LHCN-M2 (cell line): ENCODE measurements around the gene ERN1. TPM values are rescaled to one million over a fixed set of nuclear protein-coding genes. Genes with fewer than 3 reads are reported as not detected.

Experiments
- DNase-seq: peaks from one replicate; pipeline ENCODE4 v3.0.0-alpha.2; 2012; ENCODE audit warnings: low read depth
- total RNA-seq: library from RNA; depleted of rRNA; stranded (reverse); fragments of >200 nt; gene quantifications from 2 replicates; pipeline ENCODE4 v1.2.3, GENCODE V29; 2014; rRNA removed

ERN1 gene
- total RNA-seq, 1 experiment from 2014 or later: 3.8 TPM

GRCh38 chr17:63989622-63990345 is 140.2 kb downstream of the ERN1 start:
- no peak for DNase-seq

Other genes starting within 250 kb of the ERN1 start
- not detected in 2 replicates for gene GH2, start 248.2 kb downstream of the ERN1 start, total RNA-seq
- not detected in 2 replicates for gene CSH1, start 233.6 kb downstream of the ERN1 start, total RNA-seq
- gene CSHL1, start 218.9 kb downstream of the ERN1 start, total RNA-seq: not detected in 2 replicates
- gene GH1, start 211.3 kb downstream of the ERN1 start, total RNA-seq: not detected in 2 replicates
- not detected in 2 replicates for gene CD79B, start 197.8 kb downstream of the ERN1 start, total RNA-seq
- gene SCN4A, start 157.2 kb downstream of the ERN1 start, total RNA-seq: 0.06 TPM in 1 of 2 replicates, not detected in the other
- gene PRR29, start 131.8 kb downstream of the ERN1 start, total RNA-seq: 0.13 TPM in 1 of 2 replicates, not detected in the other
- 0.29 and 1.2 TPM in 2 replicates for gene ICAM2, start 109.5 kb downstream of the ERN1 start, total RNA-seq
- 28.4 and 35.1 TPM in 2 replicates for gene TEX2, start 133.1 kb upstream of the ERN1 start, total RNA-seq